GM19351 (cell line): ENCODE data around the gene LGALS7.

Source experiments
- ATAC-seq: cut with Tn5 transposase; IDR thresholded peaks from one replicate; pipeline ENCODE4 v1.9.1; 2021; ENCODE audit warnings: mild to moderate bottlenecking, moderate library complexity; ENCODE audit not compliant: unreplicated experiment

LGALS7 gene

DNA sequence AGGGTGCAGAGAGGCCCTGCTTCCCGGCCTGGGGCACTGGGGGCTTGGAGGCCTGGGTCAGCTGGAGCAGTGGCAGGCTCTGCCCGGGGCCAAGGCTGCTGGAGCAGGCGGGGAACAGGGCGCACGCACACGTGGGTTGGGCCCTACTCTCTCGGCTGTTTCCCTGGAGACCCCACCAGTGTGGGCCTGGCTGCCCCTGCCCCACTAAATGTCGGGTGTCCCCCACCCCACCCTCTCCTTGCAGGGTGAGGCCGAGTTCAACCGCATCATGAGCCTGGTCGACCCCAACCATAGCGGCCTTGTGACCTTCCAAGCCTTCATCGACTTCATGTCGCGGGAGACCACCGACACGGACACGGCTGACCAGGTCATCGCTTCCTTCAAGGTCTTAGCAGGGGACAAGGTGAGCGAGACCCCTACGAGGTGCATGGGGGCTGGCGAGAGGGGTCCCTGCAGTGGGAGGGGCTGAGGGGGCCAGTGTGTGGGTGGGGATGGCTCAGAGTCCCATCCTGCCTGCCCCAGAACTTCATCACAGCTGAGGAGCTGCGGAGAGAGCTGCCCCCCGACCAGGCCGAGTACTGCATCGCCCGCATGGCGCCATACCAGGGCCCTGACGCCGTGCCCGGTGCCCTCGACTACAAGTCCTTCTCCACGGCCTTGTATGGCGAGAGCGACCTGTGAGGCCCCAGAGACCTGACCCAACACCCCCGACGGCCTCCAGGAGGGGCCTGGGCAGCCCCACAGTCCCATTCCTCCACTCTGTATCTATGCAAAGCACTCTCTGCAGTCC lies 44.4 kb downstream of the LGALS7 start:
- ATAC-seq = no peak

DNA sequence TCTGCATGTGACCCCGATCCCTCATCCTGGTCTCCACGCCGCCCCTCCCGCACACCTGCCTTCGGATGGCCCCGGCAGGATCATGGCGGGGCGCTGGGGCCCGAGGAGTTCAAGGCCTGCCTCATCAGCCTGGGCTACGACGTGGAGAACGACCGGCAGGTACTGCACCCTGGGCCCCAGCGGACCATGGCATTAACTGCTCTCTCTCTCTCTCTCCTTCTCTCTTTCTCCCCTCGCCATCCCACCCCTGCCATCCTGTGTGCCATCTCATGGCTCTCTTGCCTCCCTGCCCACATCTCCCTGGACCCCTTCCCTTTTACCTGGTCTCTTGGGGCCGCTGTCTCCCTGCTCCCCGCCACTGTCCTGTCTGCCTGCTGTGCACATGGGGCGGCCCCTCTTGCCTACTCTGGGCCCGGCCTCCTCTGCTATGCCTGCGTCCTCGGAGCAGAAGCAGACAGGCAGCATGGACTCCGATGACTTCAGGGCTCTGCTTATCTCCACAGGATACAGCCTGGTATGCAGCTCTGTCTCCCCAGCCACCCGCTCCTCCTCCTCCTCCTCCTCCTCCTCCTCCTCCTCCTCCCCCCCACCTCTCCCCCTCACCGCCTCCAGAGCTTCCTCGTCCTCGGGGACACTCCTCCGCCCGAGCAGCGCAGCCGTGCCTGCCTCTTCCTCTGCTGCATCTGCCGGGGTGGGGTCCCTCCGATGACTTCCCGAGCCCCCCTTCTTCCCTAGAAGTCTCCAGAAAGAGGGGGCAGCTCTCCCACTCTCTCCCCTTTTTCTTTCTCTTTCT lies 45.3 kb downstream of the LGALS7 start:
- no peak for ATAC-seq

DNA sequence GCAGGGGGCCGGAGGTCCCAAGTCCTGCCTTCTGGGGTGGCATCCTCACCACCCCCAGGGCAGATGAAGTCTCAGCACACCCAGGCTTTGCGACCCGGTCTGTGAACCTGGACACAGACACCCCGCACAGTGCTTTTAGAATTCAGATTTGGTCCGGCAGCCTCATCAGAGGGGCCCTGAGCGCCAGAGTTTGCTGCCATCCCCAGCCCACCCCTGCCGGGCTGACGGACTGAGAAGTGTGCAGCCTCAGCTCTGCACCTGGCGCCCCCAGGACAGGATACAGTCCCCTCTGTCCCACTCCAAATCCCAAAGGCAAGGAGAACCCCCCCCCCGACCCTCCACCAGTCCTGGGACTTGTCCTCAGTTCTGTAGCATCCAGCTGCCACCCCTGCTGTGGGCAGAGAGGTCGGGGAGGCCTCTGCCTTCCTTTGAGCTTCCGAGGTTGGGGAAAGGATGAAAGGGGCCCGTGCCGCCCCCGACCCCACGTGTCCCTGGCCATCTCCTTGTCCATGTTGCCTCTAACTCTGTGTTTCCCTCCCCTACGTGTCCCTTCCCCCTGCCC lies 45.9 kb downstream of the LGALS7 start:
- no peak for ATAC-seq

DNA sequence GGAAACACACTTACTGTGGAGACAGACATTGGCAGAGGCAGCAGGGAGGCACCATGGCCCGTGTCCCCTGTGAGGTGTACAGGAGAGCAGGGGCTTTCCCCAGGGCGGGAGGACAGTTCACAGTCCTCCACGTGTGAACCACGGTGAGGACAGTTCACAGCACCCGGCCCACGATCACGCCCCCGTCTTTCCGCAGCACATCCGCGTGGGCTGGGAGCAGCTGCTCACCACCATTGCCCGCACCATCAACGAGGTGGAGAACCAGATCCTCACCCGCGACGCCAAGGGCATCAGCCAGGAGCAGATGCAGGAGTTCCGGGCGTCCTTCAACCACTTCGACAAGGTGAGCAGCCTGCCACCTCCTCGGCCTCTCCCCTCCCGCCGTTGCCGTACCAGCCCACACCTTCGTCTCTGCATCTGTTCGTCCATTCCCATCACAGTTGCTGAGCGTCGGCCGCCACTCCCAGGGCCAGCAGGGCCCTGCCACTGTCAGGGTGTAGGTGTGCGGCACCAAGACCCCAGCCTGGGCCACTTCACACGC lies 46.5 kb downstream of the LGALS7 start:
- no peak for ATAC-seq

DNA sequence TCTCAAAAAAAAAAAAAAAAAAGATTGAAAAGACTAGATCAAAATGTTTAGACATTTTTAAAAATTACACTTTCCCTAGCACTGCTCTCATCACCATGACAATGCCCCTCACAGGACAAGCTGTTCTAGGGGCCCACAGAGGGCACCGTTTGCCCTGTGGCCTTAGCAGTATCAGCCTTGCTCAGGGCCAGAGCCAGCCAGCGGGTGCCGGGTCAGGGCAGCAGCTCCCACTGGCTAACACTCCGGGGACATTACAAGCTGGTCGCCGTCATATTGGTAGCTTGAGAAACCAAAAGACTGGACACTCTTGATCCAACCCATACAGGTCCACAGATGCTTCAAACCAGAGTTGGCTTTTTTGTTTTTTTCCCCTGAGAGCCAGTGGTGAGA lies 47.0 kb downstream of the LGALS7 start:
- ATAC-seq = no peak

DNA sequence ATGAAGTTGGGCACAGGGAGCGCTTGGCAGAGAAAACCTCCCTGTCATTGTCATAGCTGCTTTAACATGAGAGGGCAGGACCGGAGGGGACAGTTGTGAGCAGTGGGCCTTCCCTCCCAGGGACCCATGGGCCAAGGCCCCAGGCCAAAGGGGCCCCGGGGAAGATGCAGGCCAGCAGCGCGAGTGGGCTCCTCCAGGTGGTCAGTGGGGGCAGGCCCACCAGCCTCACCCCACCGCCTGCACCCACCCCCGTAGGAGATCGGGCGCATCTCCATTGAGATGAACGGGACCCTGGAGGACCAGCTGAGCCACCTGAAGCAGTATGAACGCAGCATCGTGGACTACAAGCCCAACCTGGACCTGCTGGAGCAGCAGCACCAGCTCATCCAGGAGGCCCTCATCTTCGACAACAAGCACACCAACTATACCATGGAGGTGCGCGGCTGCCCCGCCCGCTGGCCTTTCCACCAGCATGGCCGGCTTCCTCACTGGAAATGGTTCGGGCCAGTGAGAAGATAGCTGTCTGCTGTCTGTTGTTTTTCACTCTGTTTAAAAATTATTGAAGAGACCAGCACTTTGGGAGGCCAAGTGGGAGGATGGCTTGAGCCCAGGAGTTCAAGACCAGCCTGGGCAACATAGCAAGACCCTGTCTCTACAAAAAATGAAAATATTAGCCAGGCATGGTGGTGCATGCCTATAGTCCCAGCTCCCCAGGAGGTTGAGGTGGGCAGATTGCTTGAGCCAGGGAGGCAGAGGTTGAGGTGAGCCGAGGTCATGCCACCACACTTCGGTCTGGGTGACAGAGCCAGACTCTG lies 47.6 kb downstream of the LGALS7 start:
- no peak for ATAC-seq

DNA sequence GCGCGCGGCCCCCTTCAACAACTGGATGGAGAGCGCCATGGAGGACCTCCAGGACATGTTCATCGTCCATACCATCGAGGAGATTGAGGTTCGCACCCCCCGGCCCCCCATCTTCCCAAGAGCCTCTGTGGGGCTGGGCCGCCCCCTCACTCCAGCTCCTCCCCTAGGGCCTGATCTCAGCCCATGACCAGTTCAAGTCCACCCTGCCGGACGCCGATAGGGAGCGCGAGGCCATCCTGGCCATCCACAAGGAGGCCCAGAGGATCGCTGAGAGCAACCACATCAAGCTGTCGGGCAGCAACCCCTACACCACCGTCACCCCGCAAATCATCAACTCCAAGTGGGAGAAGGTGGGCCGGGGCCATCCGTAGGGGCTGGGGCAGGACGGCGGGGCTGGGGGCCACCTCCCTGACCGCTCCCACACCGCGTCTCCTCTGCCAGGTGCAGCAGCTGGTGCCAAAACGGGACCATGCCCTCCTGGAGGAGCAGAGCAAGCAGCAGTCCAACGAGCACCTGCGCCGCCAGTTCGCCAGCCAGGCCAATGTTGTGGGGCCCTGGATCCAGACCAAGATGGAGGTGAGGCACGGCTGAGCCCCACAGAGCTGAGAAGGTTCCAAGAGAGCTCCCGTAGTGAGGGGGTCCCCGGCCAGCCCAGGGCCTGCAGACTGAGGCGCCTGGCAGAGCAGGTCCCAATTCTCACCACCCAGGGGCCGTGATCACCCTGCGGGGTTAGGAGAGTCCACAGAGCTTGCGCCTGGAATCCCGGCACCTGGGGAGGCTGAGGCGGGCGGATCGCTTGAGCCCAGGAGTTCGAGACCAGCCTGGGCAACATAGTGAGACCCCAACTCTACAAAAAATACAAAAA lies 49.1 kb downstream of the LGALS7 start:
- no peak for ATAC-seq

DNA sequence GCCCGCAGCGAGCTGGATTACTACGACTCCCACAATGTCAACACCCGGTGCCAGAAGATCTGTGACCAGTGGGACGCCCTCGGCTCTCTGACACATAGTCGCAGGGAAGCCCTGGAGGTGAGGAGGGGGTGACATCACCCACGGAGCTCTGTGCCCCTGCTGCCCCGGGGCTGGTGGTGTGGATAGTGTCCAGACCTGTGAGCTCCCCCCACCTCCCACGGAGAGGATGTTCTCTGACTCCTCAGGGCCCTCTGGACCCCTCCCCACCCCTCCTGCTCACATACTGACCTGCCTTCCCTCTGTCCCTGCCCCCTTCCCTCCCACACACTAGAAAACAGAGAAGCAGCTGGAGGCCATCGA lies 49.7 kb downstream of the LGALS7 start:
- no peak for ATAC-seq

DNA sequence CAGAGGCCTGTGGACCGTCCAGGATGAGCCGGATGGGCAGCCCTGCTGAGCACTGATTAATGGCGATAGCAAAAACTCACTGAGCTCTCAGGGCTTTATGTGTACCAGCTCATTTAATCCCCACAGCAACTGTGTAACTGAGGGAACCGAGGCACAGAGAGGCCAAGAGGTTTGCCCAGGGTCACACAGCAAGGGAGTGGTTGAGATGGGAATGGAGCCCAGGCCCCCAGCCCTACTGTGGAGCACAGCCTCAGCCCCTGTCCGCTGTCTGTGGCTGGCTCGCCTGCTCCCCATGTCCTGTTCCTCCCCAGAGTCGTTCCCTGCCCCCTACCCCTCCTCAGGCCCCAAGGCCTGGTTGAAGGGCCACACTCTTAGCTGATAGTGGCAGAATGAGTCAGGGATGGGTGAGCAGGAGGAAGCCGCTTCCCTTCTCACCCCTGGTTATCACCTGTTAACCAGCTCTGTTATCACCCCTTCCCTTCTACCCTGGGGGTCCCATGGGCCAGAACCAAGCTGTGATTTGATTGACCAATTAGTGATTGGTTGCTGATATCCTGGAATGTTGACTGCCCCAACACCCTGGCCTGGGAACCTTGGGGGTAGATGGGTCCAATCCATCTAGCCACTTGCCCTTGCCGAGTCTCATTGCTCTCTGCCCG lies 50.2 kb downstream of the LGALS7 start:
- no peak for ATAC-seq

DNA sequence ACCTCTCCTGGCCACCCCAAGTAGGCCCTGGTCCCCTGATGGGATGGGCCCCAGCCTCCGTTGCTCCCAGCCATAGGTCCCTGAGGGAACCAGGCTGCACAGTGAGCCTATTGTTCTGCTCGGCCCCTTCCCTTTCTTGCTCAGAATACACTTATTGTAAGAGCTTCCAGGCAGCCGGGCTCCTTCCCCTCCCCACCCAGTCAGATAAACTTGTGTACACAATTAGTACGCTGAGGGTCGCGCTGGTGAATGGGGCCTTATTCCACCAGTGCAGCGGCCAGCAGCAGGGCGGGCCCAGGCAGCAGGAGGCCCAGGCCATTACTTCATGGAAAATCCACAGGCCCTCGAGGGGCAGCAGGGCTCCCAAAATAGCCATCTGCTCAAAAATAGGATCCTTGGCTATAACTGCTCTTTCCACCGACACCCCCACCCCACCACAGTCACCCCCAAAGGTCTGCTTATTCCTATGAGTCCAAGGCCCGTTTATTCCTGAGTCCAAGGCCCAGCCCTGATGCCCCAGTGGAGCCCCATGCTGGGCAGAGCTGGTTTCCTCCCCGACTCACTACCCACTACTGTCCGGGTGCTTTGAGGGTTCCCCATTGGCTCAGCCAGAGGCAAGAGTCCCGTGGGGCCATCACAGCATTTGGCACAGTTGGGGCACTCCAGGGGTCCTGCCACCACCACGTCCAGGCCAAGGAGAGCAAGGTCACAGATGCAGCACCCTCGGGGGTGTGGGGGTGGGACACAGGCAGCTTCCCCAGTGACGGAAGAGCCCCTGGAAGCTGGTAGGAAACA lies 51.1 kb downstream of the LGALS7 start:
- no peak for ATAC-seq

DNA sequence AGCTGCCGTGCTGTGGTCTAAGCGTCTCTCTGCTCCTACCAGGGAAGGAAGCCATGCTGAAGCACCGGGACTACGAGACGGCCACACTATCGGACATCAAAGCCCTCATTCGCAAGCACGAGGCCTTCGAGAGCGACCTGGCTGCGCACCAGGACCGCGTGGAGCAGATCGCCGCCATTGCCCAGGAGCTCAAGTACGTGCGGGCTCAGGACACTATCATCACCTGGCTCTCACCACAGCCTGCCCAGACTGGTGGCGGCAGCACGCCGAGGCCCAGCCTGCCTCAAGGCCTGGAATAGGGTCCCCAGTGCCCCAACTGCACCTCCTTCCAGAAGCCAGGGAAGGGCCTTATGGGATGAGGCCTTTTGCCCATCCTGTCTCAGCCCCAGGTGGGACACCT lies 51.8 kb downstream of the LGALS7 start:
- no peak for ATAC-seq
